HEK293 (cell line): ENCODE data around the gene VARS1.

Experiments
- CTCF ChIA-PET: fragments of 350-600 bp; formaldehyde crosslinking; extraction: SDS; loops from one replicate; lab custom pipeline; 2021; ENCODE audit warnings: antibody characterized with exemption; lab: Yijun Ruan, JAX
- POLR2A ChIA-PET: fragments of 300-600 bp; formaldehyde crosslinking; extraction: SDS; loops from one replicate; lab custom pipeline; 2020; ENCODE audit warnings: antibody characterized with exemption, inconsistent platforms; lab: Yijun Ruan, JAX
- H3K27ac ChIP-seq: fragments of 200-500 bp; sonication (Bioruptor generic); 2 replicates; pipeline ENCODE4 v1.5.1; 2014; ENCODE audit warnings: low read depth, low read length, control low read depth, inconsistent platforms; ENCODE audit errors: extremely low read depth
- H3K36me3 ChIP-seq, 2 experiments: fragments of 200-500 bp in 1 of 2; sonication (Bioruptor generic) in 1 of 2; 1 replicate in 1 of 2; 2 replicates in 1 of 2; pipeline ENCODE4 v1.5.1; 2014 to 2017; ENCODE audit warnings: inconsistent platforms in 2 of 2, low read length in 2 of 2; ENCODE audit not compliant: control insufficient read depth in 2 of 2, insufficient read depth in 1 of 2
- H3K4me1 ChIP-seq: fragments of 200-500 bp; sonication (Bioruptor generic); 2 replicates; pipeline ENCODE4 v1.5.1; 2014; ENCODE audit warnings: mild to moderate bottlenecking, low read length, inconsistent platforms; ENCODE audit not compliant: control insufficient read depth, insufficient read depth
- H3K4me3 ChIP-seq: 2 replicates; pipeline ENCODE4 v1.5.1; 2011; ENCODE audit warnings: low read depth, mild to moderate bottlenecking, control low read depth, low read length, moderate library complexity
- H3K9me3 ChIP-seq: fragments of 200-500 bp; sonication (Bioruptor generic); 2 replicates; pipeline ENCODE4 v1.5.1; 2014; ENCODE audit warnings: low read depth, low read length, inconsistent platforms; ENCODE audit not compliant: control insufficient read depth, insufficient read depth
- AEBP2 ChIP-seq: fragments of 450-650 bp; formaldehyde crosslinking; IDR thresholded peaks from 2 replicates; pipeline ENCODE4 v1.5.1; 2016; ENCODE audit warnings: missing biosample characterization, missing genetic modification characterization, borderline replicate concordance
- KLF9 ChIP-seq: fragments of 450-650 bp; formaldehyde crosslinking; IDR thresholded peaks from 2 replicates; pipeline ENCODE4 v1.5.1; 2016; ENCODE audit warnings: missing biosample characterization, missing genetic modification characterization, low read depth
- OSR2 ChIP-seq: fragments of 450-650 bp; formaldehyde crosslinking; IDR thresholded peaks from 2 replicates; pipeline ENCODE4 v1.5.1; 2016; ENCODE audit warnings: missing biosample characterization, missing genetic modification characterization
- RBAK ChIP-seq: fragments of 450-650 bp; formaldehyde crosslinking; IDR thresholded peaks from 2 replicates; pipeline ENCODE4 v1.5.1; 2016; ENCODE audit warnings: missing biosample characterization, missing genetic modification characterization
- SCRT2 ChIP-seq: fragments of 450-650 bp; formaldehyde crosslinking; IDR thresholded peaks from 2 replicates; pipeline ENCODE4 v1.5.1; 2016; ENCODE audit warnings: missing biosample characterization, missing genetic modification characterization
- TSHZ1 ChIP-seq: fragments of 450-650 bp; formaldehyde crosslinking; IDR thresholded peaks from 2 replicates; pipeline ENCODE4 v1.5.1; 2016; ENCODE audit warnings: missing biosample characterization, missing genetic modification characterization, borderline replicate concordance
- ZBTB20 ChIP-seq: fragments of 450-650 bp; formaldehyde crosslinking; IDR thresholded peaks from 2 replicates; pipeline ENCODE4 v1.5.1; 2016; ENCODE audit warnings: missing biosample characterization, missing genetic modification characterization
- ZBTB6 ChIP-seq: fragments of 450-650 bp; formaldehyde crosslinking; IDR thresholded peaks from 2 replicates; pipeline ENCODE4 v1.5.1; 2017; ENCODE audit warnings: missing biosample characterization, missing genetic modification characterization
- ZBTB8A ChIP-seq: fragments of 450-650 bp; formaldehyde crosslinking; IDR thresholded peaks from 2 replicates; pipeline ENCODE4 v1.5.1; 2016; ENCODE audit warnings: missing biosample characterization, missing genetic modification characterization
- ZFHX2 ChIP-seq: fragments of 450-650 bp; formaldehyde crosslinking; conservative IDR thresholded peaks from 2 replicates; pipeline ENCODE4 v1.5.1; 2016; ENCODE audit warnings: missing biosample characterization, missing genetic modification characterization
- ZNF121 ChIP-seq: fragments of 450-650 bp; formaldehyde crosslinking; IDR thresholded peaks from 2 replicates; pipeline ENCODE4 v1.5.1; 2016; ENCODE audit warnings: missing biosample characterization, missing genetic modification characterization
- ZNF132 ChIP-seq: fragments of 450-650 bp; formaldehyde crosslinking; IDR thresholded peaks from 2 replicates; pipeline ENCODE4 v1.5.1; 2017; ENCODE audit warnings: missing biosample characterization, missing genetic modification characterization, borderline replicate concordance
- ZNF155 ChIP-seq: fragments of 450-650 bp; formaldehyde crosslinking; IDR thresholded peaks from 2 replicates; pipeline ENCODE4 v1.5.1; 2016; ENCODE audit warnings: missing biosample characterization, missing genetic modification characterization
- ZNF175 ChIP-seq: fragments of 450-650 bp; formaldehyde crosslinking; IDR thresholded peaks from 2 replicates; pipeline ENCODE4 v1.5.1; 2016; ENCODE audit warnings: missing biosample characterization, missing genetic modification characterization
- ZNF211 ChIP-seq: fragments of 450-650 bp; formaldehyde crosslinking; IDR thresholded peaks from 2 replicates; pipeline ENCODE4 v1.5.1; 2016; ENCODE audit warnings: low read depth, missing biosample characterization, missing genetic modification characterization
- ZNF214 ChIP-seq: fragments of 450-650 bp; formaldehyde crosslinking; IDR thresholded peaks from 2 replicates; pipeline ENCODE4 v1.5.1; 2017; ENCODE audit warnings: missing biosample characterization, mild to moderate bottlenecking, missing genetic modification characterization, borderline replicate concordance
- ZNF223 ChIP-seq: fragments of 450-650 bp; formaldehyde crosslinking; IDR thresholded peaks from 2 replicates; pipeline ENCODE4 v1.5.1; 2016; ENCODE audit warnings: missing biosample characterization, missing genetic modification characterization
- ZNF266 ChIP-seq: fragments of 450-650 bp; formaldehyde crosslinking; IDR thresholded peaks from 2 replicates; pipeline ENCODE4 v1.5.1; 2016; ENCODE audit warnings: missing biosample characterization, missing genetic modification characterization, low read depth
- ZNF404 ChIP-seq: fragments of 450-650 bp; formaldehyde crosslinking; IDR thresholded peaks from 2 replicates; pipeline ENCODE4 v1.5.1; 2017; ENCODE audit warnings: missing biosample characterization, missing genetic modification characterization
- ZNF423 ChIP-seq: fragments of 450-650 bp; formaldehyde crosslinking; IDR thresholded peaks from 2 replicates; pipeline ENCODE4 v1.5.1; 2016; ENCODE audit warnings: missing biosample characterization, missing genetic modification characterization
- ZNF530 ChIP-seq: fragments of 450-650 bp; formaldehyde crosslinking; IDR thresholded peaks from 2 replicates; pipeline ENCODE4 v1.5.1; 2016; ENCODE audit warnings: low read depth, missing biosample characterization, missing genetic modification characterization
- ZNF600 ChIP-seq: fragments of 450-650 bp; formaldehyde crosslinking; IDR thresholded peaks from 2 replicates; pipeline ENCODE4 v1.5.1; 2016; ENCODE audit warnings: missing biosample characterization, missing genetic modification characterization
- ZNF629 ChIP-seq: fragments of 450-650 bp; formaldehyde crosslinking; IDR thresholded peaks from 2 replicates; pipeline ENCODE4 v1.5.1; 2017; ENCODE audit warnings: missing biosample characterization, missing genetic modification characterization
- ZNF658 ChIP-seq: fragments of 450-650 bp; formaldehyde crosslinking; IDR thresholded peaks from 2 replicates; pipeline ENCODE4; 2016; ENCODE audit warnings: missing biosample characterization, missing genetic modification characterization
- ZNF660 ChIP-seq: fragments of 450-650 bp; IDR thresholded peaks from 2 replicates; pipeline ENCODE4 v1.5.1; 2018; ENCODE audit warnings: missing biosample characterization, mild to moderate bottlenecking, missing genetic modification characterization
- ZNF707 ChIP-seq: fragments of 450-650 bp; formaldehyde crosslinking; IDR thresholded peaks from 2 replicates; pipeline ENCODE4 v1.5.1; 2016; ENCODE audit warnings: missing biosample characterization, missing genetic modification characterization
- ZNF777 ChIP-seq: fragments of 450-650 bp; formaldehyde crosslinking; IDR thresholded peaks from 2 replicates; pipeline ENCODE4 v1.5.1; 2017; ENCODE audit warnings: missing biosample characterization, missing genetic modification characterization, borderline replicate concordance
- ZNF785 ChIP-seq: fragments of 450-650 bp; formaldehyde crosslinking; IDR thresholded peaks from 2 replicates; pipeline ENCODE4 v1.5.1; 2016; ENCODE audit warnings: missing biosample characterization, missing genetic modification characterization

Gene VARS1

GRCh38 chr6:31750411-31751022 lies 45.0 kb downstream of the VARS1 start:
- no peak for TF ChIP-seq ZNF423 (tag by site-specific recombination)
- TF ChIP-seq ZNF211 (tag by site-specific recombination): no peak
- no peak for TF ChIP-seq ZNF223 (tag by site-specific recombination)
- no peak for TF ChIP-seq ZNF777
- TF ChIP-seq ZNF175: no peak
- TF ChIP-seq ZNF530 (tag by site-specific recombination): no peak
- TF ChIP-seq ZNF132 (tag by site-specific recombination): no peak
- no peak for TF ChIP-seq KLF9 (tag by site-specific recombination)
- no peak for TF ChIP-seq ZNF707 (tag by site-specific recombination)
- TF ChIP-seq ZNF266 (tag by site-specific recombination): no peak
- TF ChIP-seq ZFHX2 (tag by site-specific recombination): no peak
- no peak for TF ChIP-seq AEBP2 (tag by site-specific recombination)
- no peak for TF ChIP-seq ZNF658 (tag by site-specific recombination)
- no peak for TF ChIP-seq ZNF660 (tag by site-specific recombination)
- no peak for TF ChIP-seq ZNF785
- no peak for TF ChIP-seq ZNF214
- no peak for TF ChIP-seq ZNF404 (tag by site-specific recombination)
- TF ChIP-seq TSHZ1 (tag by site-specific recombination): no peak
- no peak for TF ChIP-seq ZBTB20 (tag by site-specific recombination)
- no peak for TF ChIP-seq RBAK (tag by site-specific recombination)
- CTCF ChIA-PET: interaction anchor here (0.9 to 2.6 kb wide), 3 partner anchors 10 to 21 kb away, joined by 5 to 11 read pairs (median 9); partner anchors contain the start of genes DDAH2 and MSH5
- POLR2A ChIA-PET: interaction anchor here (1.3 to 7.4 kb wide), 3 partner anchors 11 to 21 kb away, joined by 3 to 43 read pairs (median 6); partner anchors contain the start of gene MSH5
- no peaks in the 10 kb centered on the region for H3K4me1 ChIP-seq
- H3K4me3 ChIP-seq: no peak overlapping the region
- peaks cover 3 to 31% of the 10 kb centered on the region in 2 experiments; a peak in 2 of 3 replicates for H3K36me3 ChIP-seq
- no peaks in the 10 kb centered on the region for H3K9me3 ChIP-seq
- H3K27ac ChIP-seq: no peak overlapping the region

- no peaks in the 10 kb centered on the region for H3K4me1 ChIP-seq
- CTCF ChIA-PET: interaction anchor here (0.9 to 2.6 kb wide), 3 partner anchors 9 to 20 kb away, joined by 5 to 11 read pairs (median 9); partner anchors contain the start of genes DDAH2 and MSH5
- H3K36me3 ChIP-seq: peaks cover 6 to 39% of the 10 kb centered on the region in 2 experiments; a peak in 2 of 3 replicates
- H3K27ac ChIP-seq: no peak overlapping the region
- no peak overlapping the region for H3K4me3 ChIP-seq
- H3K9me3 ChIP-seq: no peaks in the 10 kb centered on the region
- POLR2A ChIA-PET: interaction anchor here (0.7 to 7.4 kb wide), 4 partner anchors 10 to 20 kb away, joined by 3 to 43 read pairs (median 4); partner anchors contain the start of gene MSH5
- TF ChIP-seq ZBTB6 (tag by site-specific recombination): no peak
- TF ChIP-seq SCRT2 (tag by site-specific recombination): peak; percentile 86
- 0 out of 2 replicates have a peak, but pooled peaks have one; percentile 11 for TF ChIP-seq ZNF600
- 0 out of 2 replicates have a peak, but pooled peaks have one; percentile 39 for TF ChIP-seq ZNF629 (tag by site-specific recombination)
- peak; percentile 53; the same call in 1 of the 2 replicates for TF ChIP-seq ZNF121 (tag by site-specific recombination)
- no peak for TF ChIP-seq ZBTB8A (tag by site-specific recombination)
- TF ChIP-seq ZNF155: no peak
- peak; percentile 52 for TF ChIP-seq OSR2 (tag by site-specific recombination)
Measured at GRCh38 chr6:31749301-31750036, 46.1 kb downstream of the VARS1 start.
